Left ventricle myocardium inferior (tissue), 1 donor: Measurements from ENCODE around the gene EPHA4. TPM values are rescaled to one million over a fixed set of nuclear protein-coding genes. Genes with fewer than 3 reads are reported as not detected.

ENCODE experiments used
- DNase-seq: peaks from one replicate; pipeline ENCODE4 v3.0.0-alpha.2; 2020
- H3K27ac ChIP-seq: fragments of 200-600 bp; replicated peaks from 2 replicates; pipeline ENCODE4 v1.8.0; 2021
- H3K27me3 ChIP-seq: fragments of 200-600 bp; 2 replicates; pipeline ENCODE4 v1.8.0; 2021; ENCODE audit warnings: low read depth
- H3K36me3 ChIP-seq: fragments of 200-600 bp; 2 replicates; pipeline ENCODE4 v1.8.0; 2021
- H3K4me1 ChIP-seq: fragments of 200-600 bp; 2 replicates; pipeline ENCODE4 v1.8.0; 2021
- H3K4me3 ChIP-seq: fragments of 200-600 bp; 2 replicates; pipeline ENCODE4 v1.8.0; 2021; ENCODE audit warnings: mild to moderate bottlenecking, moderate library complexity
- H3K9me3 ChIP-seq: fragments of 200-600 bp; replicated peaks from 2 replicates; pipeline ENCODE4 v1.8.0; 2021
- intact Hi-C: fragments of 100-400 bp; cut with micrococcal nuclease; formaldehyde crosslinking; loops from one replicate; pipeline ENCODE4 v1.11.0; 2022
- total RNA-seq: library from RNA; stranded (reverse); fragmentation: NEBNext Ultra II Directional; extraction: Animal tissue kit (Norgen Biotek cat#: 25700); gene quantifications from one replicate; pipeline ENCODE4 v1.2.1, GENCODE V29; 2021
- TF ChIP-seq, protein P1 (sequence below): fragments of 200-600 bp; IDR thresholded peaks from 2 replicates; pipeline ENCODE4 v1.8.0; 2021; ENCODE audit warnings: antibody characterized with exemption, mild to moderate bottlenecking, borderline replicate concordance
- donor health status: DM: no; HTN: yes; CAD: no; lungs with severe emphysema.

EPHA4 gene
- total RNA-seq, 1 donor from 2014 or later: 40.6 TPM

- TF ChIP-seq, protein P1, sequence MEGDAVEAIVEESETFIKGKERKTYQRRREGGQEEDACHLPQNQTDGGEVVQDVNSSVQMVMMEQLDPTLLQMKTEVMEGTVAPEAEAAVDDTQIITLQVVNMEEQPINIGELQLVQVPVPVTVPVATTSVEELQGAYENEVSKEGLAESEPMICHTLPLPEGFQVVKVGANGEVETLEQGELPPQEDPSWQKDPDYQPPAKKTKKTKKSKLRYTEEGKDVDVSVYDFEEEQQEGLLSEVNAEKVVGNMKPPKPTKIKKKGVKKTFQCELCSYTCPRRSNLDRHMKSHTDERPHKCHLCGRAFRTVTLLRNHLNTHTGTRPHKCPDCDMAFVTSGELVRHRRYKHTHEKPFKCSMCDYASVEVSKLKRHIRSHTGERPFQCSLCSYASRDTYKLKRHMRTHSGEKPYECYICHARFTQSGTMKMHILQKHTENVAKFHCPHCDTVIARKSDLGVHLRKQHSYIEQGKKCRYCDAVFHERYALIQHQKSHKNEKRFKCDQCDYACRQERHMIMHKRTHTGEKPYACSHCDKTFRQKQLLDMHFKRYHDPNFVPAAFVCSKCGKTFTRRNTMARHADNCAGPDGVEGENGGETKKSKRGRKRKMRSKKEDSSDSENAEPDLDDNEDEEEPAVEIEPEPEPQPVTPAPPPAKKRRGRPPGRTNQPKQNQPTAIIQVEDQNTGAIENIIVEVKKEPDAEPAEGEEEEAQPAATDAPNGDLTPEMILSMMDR: no peak
- H3K4me3 ChIP-seq: no peak overlapping the region
- H3K27ac ChIP-seq: no peak overlapping the region
- no peak for DNase-seq
- H3K36me3 ChIP-seq: no peaks in the 10 kb centered on the region
- no peaks in the 10 kb centered on the region for H3K9me3 ChIP-seq
- H3K4me1 ChIP-seq: peaks cover 26% of the 10 kb centered on the region
- H3K27me3 ChIP-seq: no peaks in the 10 kb centered on the region
- intact Hi-C loops: no loop called here
Observed at GRCh38 chr2:221504905-221505304, 67.2 kb downstream of the EPHA4 start.

DNA sequence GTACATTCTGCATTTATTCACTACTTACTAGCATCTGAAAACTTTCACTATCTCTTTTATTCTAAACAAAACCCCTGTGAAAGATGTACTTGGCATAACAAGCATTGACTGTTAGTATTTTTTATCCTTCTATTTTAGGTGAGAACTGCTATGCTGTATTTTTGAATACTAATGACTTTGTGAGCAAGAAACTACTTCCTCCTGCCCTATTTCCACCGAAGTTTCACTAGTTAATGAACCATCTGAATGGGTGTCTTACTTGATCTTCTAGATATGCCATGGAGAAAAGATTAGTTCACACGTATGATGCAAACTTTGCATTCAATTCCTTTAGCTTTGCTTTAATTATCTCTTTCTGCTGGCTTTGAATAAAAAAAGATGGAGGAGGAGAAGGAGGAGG lies 68.1 kb downstream of the EPHA4 start:
- H3K4me1 ChIP-seq: peaks cover 26% of the 10 kb centered on the region
- H3K36me3 ChIP-seq: no peaks in the 10 kb centered on the region
- no peak for DNase-seq
- no peak overlapping the region for H3K27ac ChIP-seq
- H3K4me3 ChIP-seq: no peak overlapping the region
- no peaks in the 10 kb centered on the region for H3K9me3 ChIP-seq
- TF ChIP-seq, protein P1: no peak
- intact Hi-C loops: no loop called here
- H3K27me3 ChIP-seq: no peaks in the 10 kb centered on the region

DNA sequence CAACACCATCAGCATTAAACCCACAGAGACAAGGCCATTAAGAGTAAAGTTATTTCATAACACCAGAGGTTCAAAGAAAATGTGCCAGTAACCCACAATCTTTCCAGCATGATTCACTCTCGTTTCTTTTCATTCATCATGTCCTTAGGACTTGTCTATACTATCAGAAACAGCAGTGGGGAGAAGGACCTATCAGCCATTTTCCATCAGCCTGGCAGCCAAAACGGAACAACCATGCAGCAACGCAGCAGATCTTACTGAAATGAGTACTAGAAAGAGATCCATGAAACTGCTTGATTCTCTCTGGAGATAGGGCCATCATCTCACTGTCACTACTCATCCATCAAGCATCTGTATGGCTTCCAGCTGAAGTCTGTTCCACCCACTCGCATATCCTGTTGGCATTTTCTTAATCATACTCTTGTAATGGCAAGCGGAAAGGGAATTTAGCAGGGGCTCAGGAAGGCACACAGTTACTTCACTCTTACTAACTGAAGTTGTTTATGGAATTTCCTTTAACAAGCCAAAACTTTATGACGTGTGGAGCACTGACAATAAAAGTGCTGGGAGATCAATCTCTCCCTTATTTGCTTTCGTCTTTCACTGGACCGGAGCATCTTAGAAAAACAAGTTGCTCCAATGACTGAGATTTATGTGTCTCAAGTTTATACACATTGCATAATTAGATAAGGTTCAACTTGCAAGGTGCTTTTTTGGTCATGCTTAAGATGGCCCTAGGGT lies 69.7 kb downstream of the EPHA4 start:
- H3K36me3 ChIP-seq: no peaks in the 10 kb centered on the region
- TF ChIP-seq, protein P1: no peak
- no peaks in the 10 kb centered on the region for H3K27me3 ChIP-seq
- DNase-seq: no peak
- no peak overlapping the region for H3K4me3 ChIP-seq
- intact Hi-C loops: no loop called here
- peaks cover 26% of the 10 kb centered on the region for H3K4me1 ChIP-seq
- H3K27ac ChIP-seq: no peak overlapping the region
- no peaks in the 10 kb centered on the region for H3K9me3 ChIP-seq

DNA sequence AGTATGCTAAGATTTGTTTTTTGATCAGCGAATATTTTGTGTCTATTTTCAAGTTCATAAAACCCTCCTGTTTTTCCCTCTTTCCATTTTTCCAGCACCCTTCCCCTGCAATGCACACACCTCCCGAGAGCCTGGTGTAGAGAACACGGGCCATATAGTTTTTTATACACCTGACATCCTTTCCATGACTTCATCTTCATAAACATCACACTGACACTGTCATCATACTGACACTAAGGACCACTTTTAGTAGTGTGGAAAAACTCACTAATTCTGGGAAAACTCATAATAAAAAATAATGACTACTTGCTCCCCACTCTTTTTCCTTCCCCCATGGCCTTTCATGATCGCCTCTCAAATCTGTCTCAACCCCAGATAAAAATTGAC lies 70.2 kb downstream of the EPHA4 start:
- no peak for DNase-seq
- H3K36me3 ChIP-seq: no peaks in the 10 kb centered on the region
- no peak overlapping the region for H3K27ac ChIP-seq
- TF ChIP-seq, protein P1: no peak
- no peaks in the 10 kb centered on the region for H3K9me3 ChIP-seq
- H3K27me3 ChIP-seq: no peaks in the 10 kb centered on the region
- no peak overlapping the region for H3K4me3 ChIP-seq
- intact Hi-C loops: no loop called here
- peaks cover 26% of the 10 kb centered on the region for H3K4me1 ChIP-seq

GRCh38 chr2:221501210-221501882 lies 70.8 kb downstream of the EPHA4 start:
- TF ChIP-seq, protein P1: no peak
- no peak overlapping the region for H3K4me3 ChIP-seq
- no peaks in the 10 kb centered on the region for H3K27me3 ChIP-seq
- H3K4me1 ChIP-seq: peaks cover 26% of the 10 kb centered on the region
- DNase-seq: no peak
- no peaks in the 10 kb centered on the region for H3K36me3 ChIP-seq
- H3K27ac ChIP-seq: no peak overlapping the region
- intact Hi-C loops: no loop called here
- H3K9me3 ChIP-seq: no peaks in the 10 kb centered on the region
